Stomach smooth muscle (tissue), 2 donors: ENCODE results near the gene CNST.
A peak's percentile ranks its signal among the peaks of the same experiment; 100 is the strongest.
"Not testable (repeated sequence)": the region's sequence is repeated elsewhere in the genome, so short reads cannot be mapped to it uniquely, and the experiment has no call there.

Experiments
- H3K27ac ChIP-seq: one replicate; pipeline ENCODE4 v1.7.0; 2013; ENCODE audit warnings: mild to moderate bottlenecking, low read length, inconsistent platforms
- H3K27me3 ChIP-seq, 2 donors: one replicate each; pipeline ENCODE4 v1.7.0; 2013; ENCODE audit warnings: low read length in 2 of 2; ENCODE audit not compliant: insufficient read depth in 2 of 2, control insufficient read depth in 1 of 2
- H3K36me3 ChIP-seq, 2 donors: one replicate each; pipeline ENCODE4 v1.7.0; 2013; ENCODE audit warnings: low read length in 2 of 2; ENCODE audit not compliant: control insufficient read depth in 2 of 2, insufficient read depth in 2 of 2
- H3K4me1 ChIP-seq: one replicate; pipeline ENCODE4 v1.7.0; 2013; ENCODE audit warnings: low read length; ENCODE audit not compliant: control insufficient read depth, insufficient read depth
- H3K4me3 ChIP-seq, 2 donors: one replicate each; pipeline ENCODE4 v1.7.0; 2013; ENCODE audit warnings: low read length in 2 of 2
- H3K9ac ChIP-seq, 2 donors: one replicate each; pipeline ENCODE4 v1.7.0; 2013; ENCODE audit warnings: low read length in 2 of 2, mild to moderate bottlenecking in 1 of 2
- H3K9me3 ChIP-seq, 2 donors: one replicate each; pipeline ENCODE4 v1.7.0; 2013; ENCODE audit warnings: low read length in 2 of 2; ENCODE audit not compliant: control insufficient read depth in 2 of 2
- donor health status: healthy.
- donor health status: Pancreatic carcinoma.

The CNST gene

DNA sequence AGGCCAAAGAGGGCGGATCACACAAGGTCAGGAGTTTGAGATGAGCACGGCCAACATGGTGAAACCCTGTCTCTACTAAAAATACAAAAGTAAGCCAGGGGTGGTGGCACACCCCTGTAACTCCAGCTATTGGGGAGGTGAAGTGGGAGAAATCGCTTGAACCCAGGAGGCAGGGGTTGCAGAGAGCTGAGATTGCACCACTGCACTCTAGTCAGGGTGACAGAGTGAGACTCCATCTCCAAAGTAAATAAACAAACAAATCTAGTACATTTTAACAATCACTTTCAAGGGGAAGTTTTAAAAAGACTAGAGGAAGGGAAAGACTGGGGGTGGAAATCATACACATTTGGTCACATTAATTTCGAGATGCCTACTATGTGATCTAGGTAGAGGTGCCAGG lies 6.9 kb upstream of the CNST start:
- Histone ChIP-seq H3K4me1 (peaks cover 2% of the 10 kb centered on the region), H3K27me3 (no peaks in the 10 kb centered on the region), H3K36me3 (peaks cover 22 to 24% of the 10 kb centered on the region in 2 donors), H3K9ac (no peak overlapping the region), H3K9me3 (no peaks in the 10 kb centered on the region), H3K4me3 (no peak overlapping the region), H3K27ac (no peak overlapping the region)

DNA sequence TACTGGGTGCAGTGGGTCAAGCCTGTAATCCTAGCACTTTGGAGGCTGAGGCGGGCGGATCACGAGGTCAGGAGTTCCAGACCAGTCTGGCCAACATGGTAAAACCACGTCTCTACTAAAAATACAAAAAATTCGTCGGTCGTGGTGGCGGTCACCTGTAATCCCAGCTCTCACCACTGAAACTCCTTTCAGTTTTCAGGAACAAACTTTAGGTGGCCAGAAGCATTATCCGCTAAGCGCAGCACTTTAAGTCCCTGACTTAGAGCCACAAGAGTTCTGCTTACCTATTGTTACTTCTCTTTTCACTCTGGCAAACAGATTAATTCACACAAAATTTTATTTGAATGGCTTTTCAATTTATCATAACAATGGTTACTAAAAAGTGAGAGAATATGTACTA lies 5.4 kb upstream of the CNST start:
- H3K9me3 ChIP-seq, H3K4me3 ChIP-seq, H3K9ac ChIP-seq, H3K27me3 ChIP-seq, H3K27ac ChIP-seq: not testable (repeated sequence)
- Histone ChIP-seq H3K4me1 (peaks cover 13% of the 10 kb centered on the region), H3K36me3 (peaks cover 17 to 23% of the 10 kb centered on the region in 2 donors)

DNA sequence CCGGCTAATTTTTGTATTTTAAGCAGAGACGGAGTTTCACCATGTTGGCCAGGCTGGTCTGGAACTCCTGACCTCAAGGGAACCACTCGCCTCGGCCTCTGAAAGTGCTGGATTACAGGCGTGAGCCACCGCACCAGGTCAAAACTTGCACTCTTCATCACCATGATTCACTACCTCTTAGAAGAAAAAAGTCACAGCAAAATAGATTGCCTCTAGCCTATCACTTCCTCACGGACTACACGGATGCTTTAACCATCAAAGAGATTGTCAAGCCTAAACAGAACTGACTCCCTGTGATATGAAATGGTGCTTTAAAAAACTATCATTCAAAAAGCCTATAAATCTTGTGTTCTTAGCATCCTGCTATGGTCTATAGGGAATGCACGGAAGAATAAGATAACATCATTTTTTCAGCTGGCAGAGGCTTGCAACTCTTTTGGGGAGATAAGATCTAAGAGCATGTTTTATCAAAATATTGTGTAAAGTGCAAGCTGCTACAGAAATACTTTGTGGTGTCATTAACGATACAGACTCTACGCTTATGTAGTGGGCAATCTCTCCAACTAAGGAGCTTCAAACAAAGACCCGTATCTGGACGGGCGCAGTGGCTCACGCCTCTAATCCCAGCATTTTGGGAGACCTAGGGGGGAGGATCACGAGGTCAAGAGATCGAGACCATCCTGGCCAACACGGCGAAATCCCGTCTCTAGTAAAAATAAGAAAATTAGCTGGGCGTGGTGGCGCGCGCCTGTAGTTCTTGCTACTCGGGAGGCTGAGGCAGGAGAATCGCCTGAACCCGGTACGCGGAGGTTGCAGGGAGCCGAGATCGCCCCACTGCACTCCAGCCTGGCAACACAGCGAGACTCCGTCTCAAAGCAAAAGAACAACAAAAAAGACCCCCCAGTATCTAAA lies 1.2 kb upstream of the CNST start:
- H3K9me3 ChIP-seq, result no peaks in the 10 kb centered on the region
- H3K27ac ChIP-seq, result peak overlapping the region; percentile 89
- peaks cover 5 to 6% of the 10 kb centered on the region in 2 donors for H3K36me3 ChIP-seq
- peaks cover 16% of the 10 kb centered on the region for H3K4me1 ChIP-seq
- peak overlapping the region; percentile 88 to 99 for H3K4me3 ChIP-seq
- H3K27me3 ChIP-seq, result no peaks in the 10 kb centered on the region
- H3K9ac ChIP-seq, result peak overlapping the region; percentile 81 to 93

DNA sequence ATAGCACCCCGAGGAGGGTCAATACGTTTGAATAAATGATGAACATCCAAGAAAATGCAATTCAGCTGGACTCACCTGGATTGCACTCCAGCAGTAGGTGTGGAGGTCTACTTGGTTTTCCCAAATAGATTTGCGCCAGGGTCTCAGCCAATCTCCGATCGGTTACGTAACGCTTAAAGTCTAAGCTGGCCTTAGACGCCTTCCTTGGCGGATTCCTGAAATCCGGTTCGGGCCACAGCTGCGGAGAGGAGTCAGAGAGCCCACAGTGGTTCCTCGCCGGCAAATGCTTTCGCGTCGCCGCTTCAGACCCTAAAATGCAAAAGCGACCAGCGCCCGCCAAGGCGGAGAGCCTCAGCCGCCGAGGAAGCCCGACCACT lies 517 bp upstream of the CNST start:
- Histone ChIP-seq H3K9ac (peak overlapping the region; percentile 81 to 93), H3K9me3 (no peaks in the 10 kb centered on the region), H3K27me3 (no peaks in the 10 kb centered on the region), H3K4me3 (peak overlapping the region; percentile 88 to 99), H3K36me3 (peaks cover 5 to 6% of the 10 kb centered on the region in 2 donors), H3K27ac (peak overlapping the region; percentile 89), H3K4me1 (peaks cover 16% of the 10 kb centered on the region)

DNA sequence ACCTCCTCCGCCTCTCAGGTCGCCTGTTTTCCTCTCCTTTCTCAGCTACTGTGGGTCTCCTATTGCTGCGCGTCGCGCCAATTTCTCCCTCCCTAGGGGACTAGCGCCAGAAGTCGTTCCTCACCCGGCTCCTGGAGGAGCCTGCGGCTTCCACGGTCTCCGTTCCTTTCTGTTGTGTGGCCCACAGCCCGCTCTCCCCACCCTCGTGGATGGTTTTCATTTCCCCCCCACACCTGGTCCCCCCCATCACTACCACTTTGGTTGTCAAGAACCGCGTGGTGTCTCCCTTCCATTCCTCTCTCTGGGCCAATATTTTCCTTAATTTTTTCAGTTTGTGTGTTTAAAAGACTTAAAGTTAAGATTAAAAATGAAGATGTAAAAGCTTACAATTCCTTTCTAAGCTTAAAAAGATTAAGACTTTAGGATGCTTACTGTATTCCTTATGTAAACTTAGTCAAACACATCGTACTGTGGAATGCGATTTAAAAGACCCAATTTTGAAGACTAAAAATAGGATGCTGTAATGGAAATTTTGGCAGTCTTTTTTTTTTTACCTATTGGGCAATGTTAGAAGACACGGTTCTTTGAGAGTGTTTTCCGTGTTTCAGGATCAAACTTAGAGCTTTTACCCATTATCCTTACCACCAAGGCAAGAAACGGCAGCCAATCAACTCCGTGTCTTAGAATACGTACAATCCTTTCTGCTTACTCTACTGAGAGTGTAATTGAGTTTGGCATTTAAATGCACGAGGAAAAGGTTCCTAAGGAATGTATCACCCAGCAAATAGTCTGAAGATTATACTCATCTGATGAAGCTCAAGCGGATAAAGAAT lies 773 bp downstream of the CNST start:
- H3K9me3 ChIP-seq, result no peaks in the 10 kb centered on the region
- H3K36me3 ChIP-seq, result peaks cover 5 to 6% of the 10 kb centered on the region in 2 donors
- H3K4me1 ChIP-seq, result peaks cover 16% of the 10 kb centered on the region
- peak overlapping the region; percentile 88 to 99 for H3K4me3 ChIP-seq
- peak overlapping the region; percentile 90 to 93 for H3K9ac ChIP-seq
- H3K27ac ChIP-seq, result peak overlapping the region; percentile 89
- no peaks in the 10 kb centered on the region for H3K27me3 ChIP-seq

DNA sequence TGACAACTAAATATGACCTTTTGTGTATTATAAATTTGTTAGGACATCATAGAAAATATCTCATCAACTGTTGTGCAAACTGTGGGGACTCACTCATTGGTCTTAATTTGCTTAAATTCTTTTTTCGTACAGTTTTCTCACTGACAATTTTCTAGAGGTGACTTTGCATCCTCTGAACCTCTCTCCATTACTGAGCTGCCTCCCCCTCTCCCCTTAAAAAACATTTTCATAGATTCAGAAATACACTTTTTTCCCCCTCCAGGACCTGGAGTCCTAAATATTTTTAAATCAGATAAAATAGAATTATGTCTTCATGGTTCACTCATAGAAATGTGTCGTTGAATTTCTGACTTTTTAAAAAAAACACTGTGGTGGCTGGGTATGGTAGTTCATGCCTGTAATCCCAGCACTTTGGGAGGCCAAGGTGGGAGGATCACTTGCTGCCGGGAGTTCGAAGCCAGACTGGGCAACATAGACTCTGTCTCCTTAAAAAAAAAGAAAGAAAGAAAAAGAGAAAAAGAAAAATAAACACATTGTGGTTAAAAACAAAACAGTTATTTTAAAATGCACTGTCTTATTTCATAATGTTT lies 1.5 kb downstream of the CNST start:
- no peaks in the 10 kb centered on the region for H3K9me3 ChIP-seq
- H3K27me3 ChIP-seq, result no peaks in the 10 kb centered on the region
- H3K4me3 ChIP-seq, result peak overlapping the region; percentile 88 to 99
- H3K9ac ChIP-seq, result peak overlapping the region; percentile 90 to 93
- H3K27ac ChIP-seq, result peak overlapping the region; percentile 89
- H3K36me3 ChIP-seq, result peaks cover 3% of the 10 kb centered on the region in 2 donors
- peaks cover 16% of the 10 kb centered on the region for H3K4me1 ChIP-seq

DNA sequence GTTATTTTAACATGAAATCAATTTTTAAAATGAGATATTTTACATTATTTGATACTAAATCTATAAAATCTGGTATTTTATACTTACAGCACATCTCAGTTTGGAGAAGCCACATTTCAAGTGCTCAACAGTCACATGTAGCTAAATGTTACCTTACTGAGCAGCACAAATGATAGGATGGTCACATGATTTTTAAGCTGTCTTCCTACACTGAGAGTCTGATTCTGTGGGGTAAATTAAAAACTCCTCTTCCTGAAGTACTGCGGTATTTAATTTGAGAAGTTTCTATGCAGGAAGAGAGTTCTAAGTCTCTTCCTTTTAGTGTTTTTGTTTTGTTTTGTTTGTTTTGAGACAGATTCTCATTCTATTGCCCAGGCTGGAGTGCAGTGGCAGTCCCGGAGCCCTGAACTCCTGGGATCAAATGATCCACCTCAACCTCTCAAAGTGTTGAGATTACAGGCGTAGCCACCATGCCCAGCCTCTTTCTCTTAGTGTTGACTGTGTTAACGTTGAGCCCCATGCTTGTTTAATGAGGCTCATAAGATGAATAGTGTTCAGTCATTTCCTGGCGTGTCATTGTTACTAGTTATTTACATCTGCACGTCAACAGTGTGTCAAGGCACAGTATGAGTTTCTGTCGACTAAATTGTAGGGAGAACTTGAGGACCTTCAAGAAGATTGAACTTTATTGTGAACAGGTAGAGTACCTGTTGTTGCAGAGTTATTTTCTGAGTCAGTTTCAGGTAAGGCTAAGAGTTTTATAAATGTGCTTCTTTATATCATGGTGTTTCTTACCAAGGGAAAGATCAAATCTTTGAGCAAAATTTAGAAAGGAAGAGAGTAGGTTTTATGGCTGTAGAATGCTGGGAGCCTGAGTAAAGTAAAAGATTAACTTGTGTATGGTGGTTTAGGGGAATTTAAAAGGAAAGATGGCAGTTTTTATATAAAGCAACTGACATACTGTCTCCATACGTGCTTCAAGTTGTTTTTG lies 3.3 kb downstream of the CNST start:
- peaks cover 13% of the 10 kb centered on the region for H3K4me1 ChIP-seq
- no peaks in the 10 kb centered on the region for H3K9me3 ChIP-seq
- H3K4me3 ChIP-seq, result no peak overlapping the region
- H3K27me3 ChIP-seq, result no peaks in the 10 kb centered on the region
- peak overlapping the region; percentile 31 for H3K27ac ChIP-seq
- no peaks in the 10 kb centered on the region for H3K36me3 ChIP-seq
- H3K9ac ChIP-seq, result no peak overlapping the region

DNA sequence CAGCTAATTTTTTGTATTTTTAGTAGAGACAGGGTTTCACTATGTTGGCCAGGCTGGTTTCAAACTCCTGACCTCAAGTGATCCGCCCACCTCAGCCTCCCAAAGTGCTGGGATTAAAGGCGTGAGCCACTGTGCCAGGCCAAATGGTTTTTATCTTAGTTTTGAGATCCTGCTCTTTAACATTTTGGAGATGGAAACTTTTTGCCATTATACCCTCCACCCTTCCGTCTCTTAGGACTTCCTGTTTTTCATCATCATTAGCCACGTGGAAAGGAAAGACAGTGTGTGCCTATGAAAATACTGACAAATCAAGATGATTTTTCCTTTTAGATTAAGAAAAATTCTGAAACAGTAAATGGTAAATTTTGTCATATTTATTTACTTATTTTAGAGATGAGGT lies 5.1 kb downstream of the CNST start:
- not testable (repeated sequence) for H3K4me3 ChIP-seq

DNA sequence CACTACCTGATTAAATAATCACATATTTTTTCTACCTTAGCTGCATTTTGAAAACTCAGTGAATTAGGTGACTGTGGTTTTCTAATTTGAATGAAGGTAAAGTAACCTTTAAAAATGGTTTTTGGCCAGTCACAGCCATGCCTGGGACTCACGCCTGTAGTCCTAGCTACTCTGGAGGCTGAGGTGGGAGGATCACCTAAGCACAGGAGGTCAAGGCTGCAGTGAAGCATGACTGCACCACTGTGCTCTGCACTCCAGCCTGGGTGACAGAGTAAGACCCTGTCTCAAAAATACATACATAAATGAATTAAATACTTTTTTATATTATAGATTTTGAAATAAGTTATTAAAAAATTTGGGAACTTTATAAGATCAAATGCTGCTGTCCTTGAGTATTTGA lies 5.7 kb downstream of the CNST start:
- Histone ChIP-seq H3K36me3 (no peaks in the 10 kb centered on the region), H3K27ac (no peak overlapping the region), H3K9me3 (no peaks in the 10 kb centered on the region), H3K27me3 (no peaks in the 10 kb centered on the region), H3K9ac (no peak overlapping the region), H3K4me3 (no peak overlapping the region), H3K4me1 (peaks cover 3% of the 10 kb centered on the region)

More for the DNA sequence above, 5.1 kb downstream of the CNST start:
- H3K9me3 ChIP-seq, H3K27me3 ChIP-seq, H3K4me1 ChIP-seq, H3K27ac ChIP-seq, H3K9ac ChIP-seq, H3K36me3 ChIP-seq: not testable (repeated sequence)

DNA sequence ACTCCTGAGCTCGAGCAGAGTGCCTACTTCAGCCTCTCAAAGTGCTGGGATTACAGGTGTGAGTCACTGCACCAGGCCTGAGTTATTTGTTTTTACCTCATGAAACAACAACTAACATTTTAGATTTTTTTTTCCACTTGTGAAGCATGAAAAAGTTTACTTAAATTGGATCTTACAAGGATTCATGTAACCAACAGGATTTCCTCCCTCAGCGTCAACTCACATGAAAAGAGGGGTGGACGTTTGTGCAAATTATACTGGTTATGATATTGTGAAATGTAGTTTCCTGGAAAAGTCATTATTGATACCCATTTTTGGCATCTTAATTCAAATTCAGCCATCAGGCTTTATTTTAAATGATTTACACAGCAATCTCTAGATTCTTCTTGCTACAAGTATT lies 6.5 kb downstream of the CNST start:
- Histone ChIP-seq H3K27me3 (no peaks in the 10 kb centered on the region), H3K4me1 (peaks cover 3% of the 10 kb centered on the region), H3K36me3 (no peaks in the 10 kb centered on the region), H3K27ac (no peak overlapping the region), H3K4me3 (no peak overlapping the region), H3K9me3 (no peaks in the 10 kb centered on the region), H3K9ac (no peak overlapping the region)
